ENCODE measurements around the gene BOC. TPM values are rescaled to one million over a fixed set of nuclear protein-coding genes. Genes with fewer than 3 reads are reported as not detected.

The BOC gene
- total RNA-seq, 1 experiment from 2014 or later: 3.5 TPM

- Histone ChIP-seq H3K9me3 (ENCODE audit: control insufficient read depth, low read depth, low read length) (no peaks in the 10 kb centered on the region), H2BK15ac (ENCODE audit: low read depth, low read length) (no peak overlapping the region), H3T11ph (ENCODE audit: low read length) (no peak overlapping the region), H4K8ac (replicated peaks; ENCODE audit: insufficient read length, low read depth, low read length) (no peak overlapping the region), H3K79me1 (ENCODE audit: insufficient read depth, low read depth, low read length, poor library complexity, severe bottlenecking) (no peaks in the 10 kb centered on the region), H3K27ac (ENCODE audit: insufficient read length, low read depth, low read length) (no peak overlapping the region), H3K56ac (ENCODE audit: insufficient read length, low read depth, low read length) (no peak overlapping the region), H4K5ac (ENCODE audit: insufficient read length, low read depth, low read length) (no peak overlapping the region), H2BK20ac (ENCODE audit: low read depth, low read length, poor library complexity, severe bottlenecking) (no peak overlapping the region), H3K4me2 (ENCODE audit: insufficient read depth, insufficient read length, low read length) (no peak overlapping the region), H3K18ac (ENCODE audit: insufficient read length, low read depth, low read length) (no peak overlapping the region), H4K20me1 (ENCODE audit: control insufficient read depth, insufficient read depth, insufficient read length) (no peaks in the 10 kb centered on the region), H2AFZ (ENCODE audit: low read length) (no peak overlapping the region), H3K23ac (ENCODE audit: insufficient read length, low read depth, low read length) (no peak overlapping the region), H3K27me3 (ENCODE audit: insufficient read depth, low read length) (no peaks in the 10 kb centered on the region), H2AK5ac (ENCODE audit: insufficient read length, low read length) (no peak overlapping the region), H3K9ac (ENCODE audit: extremely low read depth, insufficient read length, low read length) (no peak overlapping the region), H4K91ac (ENCODE audit: insufficient read length, low read depth, low read length) (no peak overlapping the region), H3K23me2 (ENCODE audit: insufficient read length, low read depth, low read length, poor library complexity, severe bottlenecking) (no peaks in the 10 kb centered on the region), H2BK5ac (ENCODE audit: insufficient read length, low read length) (no peak overlapping the region), H2BK120ac (ENCODE audit: low read depth, low read length, poor library complexity, severe bottlenecking) (no peak overlapping the region), H3K4ac (ENCODE audit: low read depth, low read length) (no peak overlapping the region), H2BK12ac (ENCODE audit: insufficient read length, low read depth, low read length) (no peak overlapping the region), H3K14ac (ENCODE audit: insufficient read depth, low read length) (no peak overlapping the region), H3K4me1 (ENCODE audit: insufficient read depth, low read length) (no peaks in the 10 kb centered on the region), H3K79me2 (ENCODE audit: insufficient read depth, low read length) (no peaks in the 10 kb centered on the region)
- H3K36me3 Mint-ChIP-seq (ENCODE audit: insufficient read depth in 1 of 3, low read depth in 3 of 3): peaks cover 28 to 57% (median 49%) of the 10 kb centered on the region in 3 experiments
- H3K27ac Mint-ChIP-seq: no peak overlapping the region; a peak in 1 of 7 replicates
- no CpG with 5 or more reads among the region's 1 CpG for WGBS (ENCODE audit: extremely low coverage, insufficient read length, low lambda C conversion rate)
- DNase-seq: no peak
- H3K4me1 Mint-ChIP-seq: peaks cover 4 to 5% of the 10 kb centered on the region in 2 experiments
- TF ChIP-seq CTCF (conservative IDR thresholded peaks at IDR 0.05): no peak
- no peak overlapping the region for H3K4me3 Mint-ChIP-seq
- peaks cover 46 to 51% of the 10 kb centered on the region in 2 experiments for H3K9me3 Mint-ChIP-seq
- no peaks in the 10 kb centered on the region; the same call in 1 of the 2 replicates for H3K27me3 Mint-ChIP-seq (ENCODE audit: low read depth)
Observed at GRCh38 chr3:113310960-113311359, 99.6 kb downstream of the BOC start.
